Natural killer cell (primary cell): Measurements from ENCODE around the gene PLAGL2. TPM values are rescaled to one million over a fixed set of nuclear protein-coding genes. Genes with fewer than 3 reads are reported as not detected.
A peak's percentile ranks its signal among the peaks of the same experiment; 100 is the strongest.

Experiments
- ATAC-seq, 3 donors: fragments of 150-1000 bp in 2 of 3; fragments of 200-7000 bp in 1 of 3; cut with Tn5 transposase; 1 replicate in 1 of 3; 2 replicates in 2 of 3; pipeline ENCODE4 v1.10.0; 2021; ENCODE audit warnings: mild to moderate bottlenecking in 2 of 3, moderate library complexity in 2 of 3
- DNase-seq, 2 donors: peaks; one replicate each; pipeline versions ENCODE4 v3.0.0 to v3.0.0-alpha.2; 2013 to 2021; ENCODE audit warnings: mixed read lengths in 1 of 2
- H3K27ac ChIP-seq: one replicate; pipeline ENCODE4 v1.5.1; 2013; ENCODE audit warnings: mild to moderate bottlenecking, low read length
- H3K27me3 ChIP-seq: one replicate; pipeline ENCODE4 v1.6.1; 2013; ENCODE audit warnings: low read length; ENCODE audit not compliant: control insufficient read depth, insufficient read depth
- H3K36me3 ChIP-seq: one replicate; pipeline ENCODE4 v1.6.1; 2013; ENCODE audit warnings: low read length; ENCODE audit not compliant: control insufficient read depth, insufficient read depth
- H3K4me1 ChIP-seq: one replicate; pipeline ENCODE4 v1.6.1; 2013; ENCODE audit warnings: low read length; ENCODE audit not compliant: control insufficient read depth, insufficient read depth
- H3K4me3 ChIP-seq: one replicate; pipeline ENCODE4 v1.5.1; 2013; ENCODE audit warnings: low read length
- H3K9me3 ChIP-seq: one replicate; pipeline ENCODE4 v1.6.1; 2013; ENCODE audit warnings: low read length; ENCODE audit not compliant: control insufficient read depth, insufficient read depth
- H3K27ac Mint-ChIP-seq, 2 donors: one replicate each; pipeline ENCODE4 v1.8.0; 2022; ENCODE audit warnings: mild to moderate bottlenecking in 2 of 2, mixed read lengths in 2 of 2, moderate library complexity in 1 of 2
- H3K27me3 Mint-ChIP-seq, 2 donors: one replicate each; pipeline ENCODE4 v1.8.0; 2022; ENCODE audit warnings: low read depth in 2 of 2, mixed read lengths in 2 of 2
- H3K36me3 Mint-ChIP-seq: one replicate; pipeline ENCODE4 v1.8.0; 2022; ENCODE audit warnings: mixed read lengths
- H3K4me1 Mint-ChIP-seq, 2 donors: one replicate each; pipeline ENCODE4 v1.8.0; 2022; ENCODE audit warnings: mixed read lengths in 2 of 2
- H3K4me3 Mint-ChIP-seq: one replicate; pipeline ENCODE4 v1.8.0; 2022; ENCODE audit warnings: mild to moderate bottlenecking, moderate library complexity, mixed read lengths
- H3K9me3 Mint-ChIP-seq, 2 donors: one replicate each; pipeline ENCODE4 v1.8.0; 2022; ENCODE audit warnings: mixed read lengths in 2 of 2
- WGBS: methylation state at CpG from one replicate; pipeline ENCODE4 v1.1.7; 2013; ENCODE audit warnings: missing lambda C conversion rate; ENCODE audit not compliant: insufficient coverage; 5-methylcytosine and 5-hydroxymethylcytosine counted together
- intact Hi-C: fragments of 100-400 bp; cut with micrococcal nuclease; formaldehyde crosslinking; loops from one replicate; pipeline ENCODE4 v1.14.2; 2022
- total RNA-seq, 4 donors: library from RNA; stranded (reverse); fragments of 120-200 nt in 1 of 4; gene quantifications; one replicate each; pipeline versions ENCODE4 v1.2.3 to v1.2.4, GENCODE V29; 2013 to 2022
- TF ChIP-seq, protein P1 (sequence below): fragments of 200-600 bp; IDR thresholded peaks from one replicate; pipeline ENCODE4 v1.8.0; 2022; ENCODE audit warnings: antibody characterized with exemption

Gene PLAGL2
- total RNA-seq, 3 donors from 2014 or later (not counting 1 experiment from before 2014, with no cell fraction given) = 13.5 to 16.6 (median 15.1) TPM

DNA sequence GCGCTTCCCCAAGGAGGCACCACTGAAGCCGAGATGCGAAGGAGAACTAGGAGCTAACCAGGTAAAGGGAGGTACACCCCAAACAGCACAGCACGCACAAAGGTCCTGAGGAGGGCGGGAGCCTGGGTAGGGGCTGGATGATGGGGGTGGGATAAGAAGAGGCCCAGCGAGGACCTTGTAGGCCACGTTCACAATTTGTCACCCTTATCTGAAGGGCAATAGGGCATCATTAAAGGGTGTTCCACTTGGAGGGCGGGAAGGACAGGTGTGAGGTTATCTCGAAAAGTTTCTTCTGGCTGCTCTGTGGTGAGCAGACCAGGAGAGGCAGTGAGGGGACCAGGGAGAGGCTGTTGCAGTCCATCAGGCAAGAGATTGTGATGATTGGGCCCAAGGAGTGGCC, 25.7 kb upstream of the PLAGL2 start:
- Mint-ChIP-seq H3K4me1 (peaks cover 12 to 17% of the 10 kb centered on the region in 2 donors), H3K27me3 (no peaks in the 10 kb centered on the region), H3K9me3 (no peaks in the 10 kb centered on the region), H3K27ac (peak overlapping the region in 1 of 2 donors; percentile 66), H3K36me3 (peaks cover 11% of the 10 kb centered on the region), H3K4me3 (no peak overlapping the region)
- TF ChIP-seq, protein P1, sequence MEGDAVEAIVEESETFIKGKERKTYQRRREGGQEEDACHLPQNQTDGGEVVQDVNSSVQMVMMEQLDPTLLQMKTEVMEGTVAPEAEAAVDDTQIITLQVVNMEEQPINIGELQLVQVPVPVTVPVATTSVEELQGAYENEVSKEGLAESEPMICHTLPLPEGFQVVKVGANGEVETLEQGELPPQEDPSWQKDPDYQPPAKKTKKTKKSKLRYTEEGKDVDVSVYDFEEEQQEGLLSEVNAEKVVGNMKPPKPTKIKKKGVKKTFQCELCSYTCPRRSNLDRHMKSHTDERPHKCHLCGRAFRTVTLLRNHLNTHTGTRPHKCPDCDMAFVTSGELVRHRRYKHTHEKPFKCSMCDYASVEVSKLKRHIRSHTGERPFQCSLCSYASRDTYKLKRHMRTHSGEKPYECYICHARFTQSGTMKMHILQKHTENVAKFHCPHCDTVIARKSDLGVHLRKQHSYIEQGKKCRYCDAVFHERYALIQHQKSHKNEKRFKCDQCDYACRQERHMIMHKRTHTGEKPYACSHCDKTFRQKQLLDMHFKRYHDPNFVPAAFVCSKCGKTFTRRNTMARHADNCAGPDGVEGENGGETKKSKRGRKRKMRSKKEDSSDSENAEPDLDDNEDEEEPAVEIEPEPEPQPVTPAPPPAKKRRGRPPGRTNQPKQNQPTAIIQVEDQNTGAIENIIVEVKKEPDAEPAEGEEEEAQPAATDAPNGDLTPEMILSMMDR = no peak
- DNase-seq = no peak
- H3K27ac ChIP-seq = no peak overlapping the region
- no peaks in the 10 kb centered on the region for H3K27me3 ChIP-seq
- intact Hi-C loops = no loop called here
- no peak for ATAC-seq
- no peaks in the 10 kb centered on the region for H3K9me3 ChIP-seq
- no peak overlapping the region for H3K4me3 ChIP-seq
- 98% methylated on average over 9 of the region's 9 CpGs for WGBS
- H3K4me1 ChIP-seq = peaks cover 10% of the 10 kb centered on the region
- peaks cover 49% of the 10 kb centered on the region for H3K36me3 ChIP-seq

DNA sequence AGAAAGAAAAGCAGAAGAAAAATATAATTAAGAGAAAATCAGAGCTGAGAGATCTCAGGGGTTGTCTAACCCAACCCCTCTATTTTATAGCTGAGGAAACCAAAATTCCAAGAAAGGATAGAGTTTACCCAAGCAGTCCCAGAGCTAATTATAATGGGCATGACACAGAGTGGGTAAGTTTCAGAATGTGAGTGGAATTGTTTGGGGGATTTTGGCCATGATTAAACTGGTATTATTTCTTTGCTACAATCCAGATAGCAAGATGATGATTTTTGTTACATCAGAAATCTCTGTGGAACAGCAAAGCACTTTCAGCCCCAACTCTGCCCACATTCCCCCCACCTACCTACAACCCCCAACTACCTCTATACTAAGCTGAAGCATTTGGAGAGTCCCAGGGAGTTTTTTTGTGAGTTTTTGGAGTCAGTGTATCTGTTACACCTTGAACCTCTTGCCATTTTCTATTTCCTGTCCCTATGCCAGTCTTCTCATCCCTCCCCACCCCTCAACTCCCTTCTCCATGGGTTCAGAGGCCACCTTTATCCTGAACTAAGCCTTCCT, 24.9 kb upstream of the PLAGL2 start:
- DNase-seq (no peak), ATAC-seq (no peak)
- Mint-ChIP-seq H3K4me1 (peaks cover 12 to 17% of the 10 kb centered on the region in 2 donors), H3K4me3 (peak overlapping the region; percentile 50), H3K27ac (peak overlapping the region; percentile 69 to 77), H3K36me3 (peaks cover 11% of the 10 kb centered on the region), H3K27me3 (no peaks in the 10 kb centered on the region), H3K9me3 (no peaks in the 10 kb centered on the region)
- H3K36me3 ChIP-seq = peaks cover 54% of the 10 kb centered on the region
- no peaks in the 10 kb centered on the region for H3K27me3 ChIP-seq
- TF ChIP-seq, protein P1 = no peak
- intact Hi-C loops = no loop called here
- H3K27ac ChIP-seq = peak overlapping the region; percentile 19
- H3K4me1 ChIP-seq = peaks cover 10% of the 10 kb centered on the region
- no peak overlapping the region for H3K4me3 ChIP-seq
- no peaks in the 10 kb centered on the region for H3K9me3 ChIP-seq

DNA sequence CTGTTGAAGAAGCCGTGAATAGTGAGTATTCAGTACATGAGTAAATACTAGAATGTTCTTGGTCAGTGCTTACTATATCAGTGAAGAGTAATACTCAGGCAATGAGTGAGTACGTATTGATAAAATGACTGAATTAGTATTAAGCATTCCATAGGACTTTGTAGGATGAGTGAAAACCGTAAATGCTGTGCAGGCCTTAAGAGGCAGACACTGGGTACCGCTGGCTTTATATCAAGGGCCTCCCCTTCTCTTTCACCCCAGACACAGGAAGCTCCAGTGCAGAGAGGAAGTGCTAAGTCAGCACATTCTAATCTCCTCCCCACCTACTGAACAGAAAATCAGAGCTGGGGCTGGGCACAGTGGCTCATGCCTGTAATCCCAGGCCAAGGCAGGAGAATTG, 24.3 kb upstream of the PLAGL2 start:
- Mint-ChIP-seq H3K27me3 (no peaks in the 10 kb centered on the region), H3K9me3 (no peaks in the 10 kb centered on the region), H3K36me3 (peaks cover 11% of the 10 kb centered on the region), H3K4me1 (peaks cover 12 to 17% of the 10 kb centered on the region in 2 donors), H3K27ac (peak overlapping the region; percentile 69 to 77), H3K4me3 (peak overlapping the region; percentile 50)
- TF ChIP-seq, protein P1 = no peak
- Histone ChIP-seq H3K4me1 (peaks cover 10% of the 10 kb centered on the region), H3K36me3 (peaks cover 56% of the 10 kb centered on the region), H3K27ac (peak overlapping the region; percentile 2), H3K27me3 (no peaks in the 10 kb centered on the region), H3K4me3 (no peak overlapping the region), H3K9me3 (no peaks in the 10 kb centered on the region)
- WGBS = 46% methylated on average over 4 of the region's 4 CpGs
- ATAC-seq (peak; percentile 52 to 76 (median 62)), DNase-seq (peak in 1 of 2 donors; percentile 73)
- intact Hi-C loops = no loop called here

DNA sequence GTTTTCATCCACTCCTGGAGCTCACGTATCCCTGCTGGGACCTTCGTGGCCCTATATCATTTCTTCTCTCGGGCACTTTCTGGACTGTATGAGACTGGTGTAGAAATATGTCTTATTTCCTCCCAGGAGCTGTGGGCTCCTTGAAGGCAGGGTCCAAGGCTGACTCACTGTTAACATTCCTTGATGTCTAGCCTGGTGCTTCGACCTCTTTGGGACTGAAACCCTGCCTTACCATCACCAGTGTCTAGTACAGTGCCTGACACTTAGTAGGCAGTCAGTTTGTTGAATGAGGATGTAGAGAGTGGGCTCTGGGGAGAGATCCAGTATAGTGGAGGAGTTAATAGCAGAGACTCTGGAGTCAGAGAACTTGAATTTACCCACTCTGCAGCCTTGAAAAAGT, 23.7 kb upstream of the PLAGL2 start:
- H3K27ac ChIP-seq = peak overlapping the region; percentile 2
- WGBS = 95% methylated on average over 4 of the region's 4 CpGs
- Mint-ChIP-seq H3K4me1 (peaks cover 12 to 17% of the 10 kb centered on the region in 2 donors), H3K27ac (peak overlapping the region; percentile 69 to 77), H3K36me3 (peaks cover 11% of the 10 kb centered on the region), H3K4me3 (no peak overlapping the region), H3K27me3 (no peaks in the 10 kb centered on the region), H3K9me3 (no peaks in the 10 kb centered on the region)
- DNase-seq (no peak), ATAC-seq (no peak)
- H3K9me3 ChIP-seq = no peaks in the 10 kb centered on the region
- H3K36me3 ChIP-seq = peaks cover 55% of the 10 kb centered on the region
- no peaks in the 10 kb centered on the region for H3K27me3 ChIP-seq
- intact Hi-C loops = no loop called here
- H3K4me1 ChIP-seq = peaks cover 10% of the 10 kb centered on the region
- no peak overlapping the region for H3K4me3 ChIP-seq
- TF ChIP-seq, protein P1 = no peak
